T-helper 17 cell (primary cell): ENCODE results near the gene PACRG. TPM values are rescaled to one million over a fixed set of nuclear protein-coding genes. Genes with fewer than 3 reads are reported as not detected.

Experiments used
- ATAC-seq: fragments of 150-1000 bp; cut with Tn5 transposase; 2 replicates; pipeline ENCODE4 v1.10.0; 2021; ENCODE audit warnings: mild to moderate bottlenecking, moderate library complexity
- DNase-seq, 3 donors: peaks; one replicate each; pipeline versions ENCODE4 v3.0.0 to v3.0.0-alpha.2; 2020 to 2021
- H3K9me3 ChIP-seq: one replicate; pipeline ENCODE4 v1.7.0; 2013; ENCODE audit warnings: low read length, mild to moderate bottlenecking; ENCODE audit not compliant: control insufficient read depth, poor library complexity, severe bottlenecking
- H3K27ac Mint-ChIP-seq: one replicate; pipeline ENCODE4 v1.8.0; 2022; ENCODE audit warnings: mild to moderate bottlenecking, moderate library complexity, mixed read lengths
- H3K27me3 Mint-ChIP-seq: one replicate; pipeline ENCODE4 v1.8.0; 2022; ENCODE audit warnings: mixed read lengths
- H3K36me3 Mint-ChIP-seq: one replicate; pipeline ENCODE4 v1.8.0; 2022; ENCODE audit warnings: low read depth, mixed read lengths
- H3K4me1 Mint-ChIP-seq: one replicate; pipeline ENCODE4 v1.8.0; 2022; ENCODE audit warnings: mild to moderate bottlenecking, mixed read lengths
- H3K4me3 Mint-ChIP-seq: one replicate; pipeline ENCODE4 v1.8.0; 2022; ENCODE audit warnings: mild to moderate bottlenecking, moderate library complexity, mixed read lengths
- total RNA-seq, 4 donors: library from RNA in 2 of 4; stranded (reverse) in 2 of 4; gene quantifications; one replicate each; pipeline ENCODE4 v1.2.3 and lab custom pipeline; 2022 to 2026

PACRG gene
- total RNA-seq, 2 donors from 2014 or later, result 1.6 to 2.0 TPM

DNA sequence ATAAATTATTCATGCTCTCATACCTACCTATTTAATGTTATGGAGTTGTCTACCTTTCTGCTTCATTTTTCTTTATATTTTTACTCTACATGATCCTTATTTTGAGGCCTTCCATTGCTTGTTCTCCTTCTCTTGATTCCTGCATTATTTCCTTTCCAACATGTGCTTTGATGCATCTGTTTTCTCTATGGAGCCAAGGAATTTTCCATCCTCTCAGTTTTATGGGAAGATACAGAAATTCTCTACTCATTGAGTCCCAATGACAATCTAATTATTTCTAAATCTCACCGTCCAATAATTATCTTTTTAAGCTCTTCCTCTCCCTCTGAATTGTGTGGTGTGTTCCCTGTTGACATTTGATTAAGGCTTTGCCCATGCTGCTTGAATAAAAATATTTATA, 136.0 kb downstream of the PACRG start:
- H3K4me1 Mint-ChIP-seq, result no peaks in the 10 kb centered on the region
- no peaks in the 10 kb centered on the region for H3K36me3 Mint-ChIP-seq
- H3K27me3 Mint-ChIP-seq, result peaks cover 6% of the 10 kb centered on the region
- DNase-seq (no peak), ATAC-seq (no peak)
- H3K4me3 Mint-ChIP-seq, result no peak overlapping the region
- H3K9me3 ChIP-seq, result no peaks in the 10 kb centered on the region
- H3K27ac Mint-ChIP-seq, result no peak overlapping the region

DNA sequence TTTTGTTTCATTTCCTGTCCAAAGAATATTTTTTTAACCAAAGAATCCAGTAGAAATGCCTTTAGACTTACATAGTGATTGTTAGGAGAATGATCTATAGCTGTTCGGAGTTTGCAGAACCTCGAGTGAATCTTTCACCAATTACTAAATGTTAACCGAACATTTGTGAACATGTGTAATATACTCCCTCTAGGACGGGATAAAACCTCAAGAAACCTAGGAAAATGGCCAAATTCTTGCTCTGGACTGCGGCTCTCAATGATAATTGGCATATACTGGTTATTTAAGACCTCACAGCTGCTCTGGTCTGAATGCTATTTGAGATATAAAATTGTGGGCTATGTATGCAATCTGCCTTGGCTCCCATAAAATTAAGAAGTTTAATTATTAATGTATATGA, 137.1 kb downstream of the PACRG start:
- Mint-ChIP-seq H3K4me1 (no peaks in the 10 kb centered on the region), H3K27ac (no peak overlapping the region), H3K36me3 (no peaks in the 10 kb centered on the region), H3K27me3 (peaks cover 6% of the 10 kb centered on the region), H3K4me3 (no peak overlapping the region)
- no peak for ATAC-seq
- DNase-seq, result no peak
- no peaks in the 10 kb centered on the region for H3K9me3 ChIP-seq

DNA sequence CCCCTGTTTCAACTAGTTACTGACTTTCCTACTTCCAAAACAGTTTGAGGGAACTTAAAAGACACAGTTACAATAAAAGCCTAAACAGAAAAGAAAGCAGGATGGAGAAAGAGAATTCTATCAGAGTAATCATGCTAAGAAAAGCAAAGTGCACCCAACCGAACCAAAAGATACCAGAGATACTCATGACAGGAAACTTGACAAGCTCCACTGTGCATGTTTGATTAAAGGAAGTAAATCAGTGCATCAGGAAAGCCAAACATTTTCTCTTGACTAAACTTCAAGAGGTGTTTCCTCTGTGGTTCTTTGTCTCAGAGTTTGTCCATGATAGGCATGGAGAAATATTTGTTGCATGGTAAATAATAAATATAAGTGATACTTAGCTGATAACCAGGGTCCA, 138.9 kb downstream of the PACRG start:
- Mint-ChIP-seq H3K27ac (no peak overlapping the region), H3K4me3 (no peak overlapping the region), H3K36me3 (no peaks in the 10 kb centered on the region), H3K27me3 (peaks cover 4% of the 10 kb centered on the region), H3K4me1 (no peaks in the 10 kb centered on the region)
- ATAC-seq (no peak), DNase-seq (no peak)
- no peaks in the 10 kb centered on the region for H3K9me3 ChIP-seq

DNA sequence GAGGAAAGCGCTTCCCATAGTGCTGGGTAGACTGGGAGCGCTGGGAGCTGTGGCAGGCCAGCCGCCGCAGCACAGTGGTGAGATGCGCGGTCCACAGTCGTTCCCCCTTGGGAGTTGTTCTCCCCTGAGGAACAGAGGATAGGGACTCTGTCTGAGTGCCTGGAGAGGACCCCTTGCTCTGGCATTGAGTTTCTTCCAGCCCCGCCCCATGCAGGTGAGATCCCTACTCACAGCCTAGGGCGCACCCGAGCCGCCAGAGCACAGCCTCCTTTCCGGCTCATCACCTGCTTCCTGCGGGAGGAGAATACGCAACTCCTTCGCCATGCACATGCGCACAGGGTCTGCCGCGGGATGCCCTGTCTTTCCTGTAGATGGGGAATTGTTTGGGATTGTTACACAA, 140.6 kb downstream of the PACRG start:
- H3K27me3 Mint-ChIP-seq, result no peaks in the 10 kb centered on the region
- H3K9me3 ChIP-seq, result no peaks in the 10 kb centered on the region
- DNase-seq (no peak), ATAC-seq (no peak)
- no peaks in the 10 kb centered on the region for H3K4me1 Mint-ChIP-seq
- H3K27ac Mint-ChIP-seq, result no peak overlapping the region
- H3K4me3 Mint-ChIP-seq, result no peak overlapping the region
- H3K36me3 Mint-ChIP-seq, result no peaks in the 10 kb centered on the region

DNA sequence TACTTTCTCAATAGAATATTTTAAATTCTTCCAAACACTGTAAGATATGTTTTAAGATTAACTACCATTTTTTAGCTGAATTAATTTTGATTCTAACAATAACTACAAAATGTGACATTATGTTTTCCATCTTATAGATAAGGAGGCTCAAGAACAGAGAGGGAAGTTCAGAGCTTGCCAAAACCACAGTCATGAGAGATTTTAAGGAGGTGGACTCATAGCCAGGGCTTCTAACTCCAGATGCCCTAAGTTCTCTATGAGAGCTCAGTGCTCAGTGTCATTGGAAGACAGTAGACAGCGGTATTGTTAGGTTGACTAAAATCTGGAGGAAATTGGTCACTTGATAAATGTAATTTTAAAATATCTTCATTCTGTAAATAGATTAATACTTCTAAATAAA, 144.2 kb downstream of the PACRG start:
- H3K9me3 ChIP-seq, result no peaks in the 10 kb centered on the region
- no peaks in the 10 kb centered on the region for H3K4me1 Mint-ChIP-seq
- H3K27ac Mint-ChIP-seq, result no peak overlapping the region
- H3K4me3 Mint-ChIP-seq, result no peak overlapping the region
- H3K36me3 Mint-ChIP-seq, result no peaks in the 10 kb centered on the region
- H3K27me3 Mint-ChIP-seq, result no peaks in the 10 kb centered on the region
- DNase-seq, result no peak
- no peak for ATAC-seq

DNA sequence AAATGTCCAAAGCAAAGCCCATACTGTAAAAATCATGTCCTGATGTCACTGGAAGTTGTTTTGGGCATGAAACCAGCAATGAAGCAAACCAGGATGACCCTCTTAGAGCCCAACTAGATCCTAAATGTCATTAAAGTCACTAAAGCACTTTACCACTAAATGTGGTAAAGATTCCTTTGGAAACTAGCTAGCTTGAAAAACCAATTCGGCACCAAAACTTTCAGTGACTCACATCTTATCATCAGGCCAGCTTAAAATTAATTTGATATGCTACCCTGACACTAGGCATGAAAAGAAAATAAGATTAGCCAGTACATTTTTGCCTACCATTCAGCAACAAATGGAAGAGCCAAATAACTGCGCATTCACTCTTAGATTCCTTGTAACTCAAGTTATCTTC, 145.8 kb downstream of the PACRG start:
- no peak for ATAC-seq
- H3K36me3 Mint-ChIP-seq, result no peaks in the 10 kb centered on the region

DNA sequence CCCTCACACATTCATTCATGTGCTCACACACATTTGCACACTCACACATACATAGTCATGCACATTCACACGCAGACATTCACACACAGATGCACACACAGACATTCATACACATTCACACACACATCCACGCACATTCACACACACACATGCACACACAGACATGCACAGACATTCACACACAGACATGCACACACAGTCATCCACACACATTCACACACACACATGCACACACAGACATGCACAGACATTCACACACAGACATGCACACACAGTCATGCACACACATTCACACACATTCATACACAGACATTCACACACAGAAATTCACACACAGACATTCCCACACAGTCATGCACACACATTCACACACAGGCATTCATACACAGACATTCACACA, 147.3 kb downstream of the PACRG start:
- Mint-ChIP-seq H3K27me3 (no peaks in the 10 kb centered on the region), H3K36me3 (no peaks in the 10 kb centered on the region), H3K27ac (no peak overlapping the region), H3K4me1 (no peaks in the 10 kb centered on the region), H3K4me3 (no peak overlapping the region)
- DNase-seq, result no peak
- ATAC-seq, result no peak
- no peaks in the 10 kb centered on the region for H3K9me3 ChIP-seq

More for the DNA sequence above, 145.8 kb downstream of the PACRG start:
- no peak for DNase-seq
- no peaks in the 10 kb centered on the region for H3K9me3 ChIP-seq
- Mint-ChIP-seq H3K27ac (no peak overlapping the region), H3K27me3 (no peaks in the 10 kb centered on the region), H3K4me3 (no peak overlapping the region), H3K4me1 (no peaks in the 10 kb centered on the region)

DNA sequence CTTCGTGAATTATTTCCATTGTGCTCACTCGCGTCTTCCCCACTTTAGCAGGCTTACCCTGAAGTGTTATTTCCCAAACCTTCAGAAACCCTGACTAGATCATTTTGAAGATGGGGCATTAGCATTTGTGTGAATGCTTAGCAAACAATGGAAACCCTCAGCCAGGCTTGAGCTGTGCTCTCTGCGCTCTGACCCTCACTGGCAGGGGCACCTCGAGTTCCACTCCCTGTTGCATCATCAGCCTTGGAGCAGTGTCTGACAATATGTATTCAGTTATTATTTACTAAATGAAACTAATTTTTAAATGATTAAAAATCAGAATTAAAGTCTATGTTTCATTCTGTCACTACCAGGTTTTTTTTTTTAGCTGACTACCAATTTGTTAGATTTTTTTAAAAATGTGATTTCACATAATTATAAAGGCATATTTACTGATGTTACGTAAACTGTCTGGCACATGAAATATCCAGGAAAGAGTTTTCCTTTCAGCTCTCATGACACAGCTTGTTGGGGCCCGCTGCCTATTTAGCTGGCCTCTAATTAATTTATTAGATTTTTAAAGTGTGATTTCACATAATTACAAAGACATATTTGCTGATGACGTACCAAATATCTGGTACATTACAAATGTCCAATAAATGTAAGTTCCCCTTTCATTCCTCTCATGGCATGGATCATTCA, 155.2 kb downstream of the PACRG start:
- H3K9me3 ChIP-seq, result no peaks in the 10 kb centered on the region
- Mint-ChIP-seq H3K36me3 (no peaks in the 10 kb centered on the region), H3K4me3 (no peak overlapping the region), H3K27me3 (no peaks in the 10 kb centered on the region), H3K27ac (no peak overlapping the region), H3K4me1 (no peaks in the 10 kb centered on the region)
- DNase-seq (no peak), ATAC-seq (no peak)

DNA sequence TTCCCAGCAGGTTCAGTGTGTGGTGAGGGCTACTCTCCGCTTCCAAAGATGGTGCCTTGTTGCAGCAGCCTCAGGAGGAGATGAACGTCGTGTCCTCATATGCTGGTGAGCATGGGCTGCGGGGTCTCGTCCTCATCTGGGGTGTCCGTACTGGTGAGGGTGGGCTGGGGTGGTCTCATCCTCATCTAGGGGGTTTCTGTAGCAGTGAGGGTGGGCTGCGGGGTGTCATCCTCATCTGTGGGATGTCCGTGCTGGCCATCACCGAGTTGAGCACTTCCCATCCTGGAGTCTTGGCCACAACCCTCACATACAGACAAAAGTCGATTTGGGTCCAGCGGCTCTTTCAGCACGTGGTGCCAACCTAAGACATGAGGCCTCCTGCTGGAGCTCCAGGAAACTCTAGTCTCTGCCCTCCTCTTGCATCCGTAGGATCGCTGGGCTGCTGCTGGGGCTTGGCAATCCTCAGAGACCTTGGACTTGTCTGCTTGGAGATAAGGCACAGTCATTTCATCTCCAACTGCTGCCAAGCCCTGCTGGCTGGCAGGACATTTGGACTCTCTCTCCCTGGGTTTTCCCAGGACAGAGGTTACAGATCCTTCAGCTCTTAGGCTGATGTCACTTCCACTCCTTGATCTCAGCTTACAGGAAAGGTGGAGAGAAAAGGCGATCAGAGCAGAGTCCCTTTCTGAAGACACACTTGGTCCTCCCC, 160.4 kb downstream of the PACRG start:
- Mint-ChIP-seq H3K36me3 (no peaks in the 10 kb centered on the region), H3K27ac (no peak overlapping the region), H3K4me1 (no peaks in the 10 kb centered on the region), H3K4me3 (no peak overlapping the region), H3K27me3 (no peaks in the 10 kb centered on the region)
- ATAC-seq (no peak), DNase-seq (no peak)
- H3K9me3 ChIP-seq, result no peaks in the 10 kb centered on the region

DNA sequence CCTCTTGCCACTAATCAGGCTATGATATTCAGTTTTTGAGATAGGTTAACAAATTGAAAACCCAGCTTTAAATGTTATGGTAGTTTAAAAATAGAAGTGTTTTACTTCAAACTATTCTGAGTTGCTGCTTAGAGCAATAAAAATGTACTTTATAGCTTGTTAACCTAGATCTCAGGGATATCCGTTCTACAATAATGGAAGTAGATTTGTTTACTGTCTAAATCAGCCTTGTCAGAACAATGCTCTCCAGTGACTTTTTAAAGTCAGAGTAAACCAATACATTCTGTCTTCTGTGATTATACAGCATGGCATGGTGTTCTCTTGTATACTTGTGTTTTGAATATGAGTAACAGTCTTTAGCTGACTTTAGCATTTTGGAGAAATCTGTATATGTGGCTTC, 161.5 kb downstream of the PACRG start:
- Mint-ChIP-seq H3K36me3 (no peaks in the 10 kb centered on the region), H3K27ac (no peak overlapping the region), H3K4me1 (no peaks in the 10 kb centered on the region), H3K4me3 (no peak overlapping the region), H3K27me3 (no peaks in the 10 kb centered on the region)
- DNase-seq (no peak), ATAC-seq (no peak)
- H3K9me3 ChIP-seq, result no peaks in the 10 kb centered on the region

DNA sequence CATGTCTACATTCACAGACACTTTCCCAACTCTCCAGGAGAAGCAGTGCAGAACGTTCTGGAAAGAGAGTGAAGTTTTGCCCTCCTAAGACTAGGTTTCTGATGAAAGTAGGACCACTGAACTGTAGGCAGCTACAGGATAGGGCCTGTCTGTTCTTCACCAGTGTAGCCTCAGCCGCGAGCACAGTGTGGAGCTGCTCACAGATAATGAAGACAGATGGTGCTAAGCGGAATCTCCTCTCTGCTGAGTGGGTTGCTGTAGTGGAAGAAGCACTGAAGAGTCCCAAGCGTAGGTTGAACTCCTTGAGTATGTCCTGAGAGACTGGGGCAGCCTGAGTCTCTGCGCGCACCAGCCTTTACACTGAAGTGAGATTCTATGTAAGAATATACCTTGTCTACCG, 170.2 kb downstream of the PACRG start:
- H3K4me1 Mint-ChIP-seq, result no peaks in the 10 kb centered on the region
- H3K27me3 Mint-ChIP-seq, result peaks cover 6% of the 10 kb centered on the region
- H3K27ac Mint-ChIP-seq, result no peak overlapping the region
- H3K4me3 Mint-ChIP-seq, result no peak overlapping the region
- ATAC-seq (no peak), DNase-seq (no peak)
- H3K9me3 ChIP-seq, result no peaks in the 10 kb centered on the region
- no peaks in the 10 kb centered on the region for H3K36me3 Mint-ChIP-seq

DNA sequence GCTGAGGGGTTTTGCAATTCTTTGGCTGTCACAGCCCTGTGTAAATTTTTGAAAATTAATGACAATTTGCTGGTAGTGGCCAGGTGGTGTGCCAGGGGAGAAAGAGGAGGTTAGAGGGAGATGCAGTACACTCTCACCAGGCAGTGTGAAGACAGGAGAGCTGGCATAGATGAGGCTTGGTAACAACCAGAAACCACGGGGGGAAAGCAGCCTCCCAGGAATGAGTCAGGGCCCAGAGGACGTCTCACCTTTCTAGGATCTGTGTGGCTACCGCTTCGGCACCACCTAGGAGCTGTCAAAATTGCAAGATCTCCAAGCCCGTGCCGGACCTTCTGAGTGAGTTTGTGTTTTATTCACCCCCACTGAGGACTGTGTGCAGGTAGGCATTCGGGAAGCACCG, 171.4 kb downstream of the PACRG start:
- Mint-ChIP-seq H3K4me3 (no peak overlapping the region), H3K27me3 (peaks cover 6% of the 10 kb centered on the region), H3K36me3 (no peaks in the 10 kb centered on the region), H3K4me1 (no peaks in the 10 kb centered on the region), H3K27ac (no peak overlapping the region)
- H3K9me3 ChIP-seq, result no peaks in the 10 kb centered on the region
- DNase-seq, result no peak
- ATAC-seq, result no peak

DNA sequence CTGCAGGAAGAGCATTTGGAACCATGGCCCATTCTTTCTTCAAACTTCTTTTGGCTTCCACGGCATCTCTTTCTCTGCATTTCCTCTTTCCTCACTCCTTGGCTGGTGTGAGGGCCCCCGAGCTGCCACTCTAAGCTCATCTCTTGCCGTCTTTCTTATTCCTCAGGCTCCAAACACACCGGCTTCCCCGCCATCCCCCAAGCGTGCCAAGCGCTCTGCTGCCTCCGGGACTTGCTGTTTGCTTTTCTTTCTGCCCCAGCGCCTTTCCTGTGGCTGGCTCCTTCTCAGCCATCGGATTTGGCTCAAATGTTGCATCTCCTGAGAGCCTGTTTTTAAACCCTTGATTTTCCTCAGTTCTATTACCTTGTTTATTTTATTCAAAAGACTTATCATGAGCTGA, 172.7 kb downstream of the PACRG start:
- H3K27ac Mint-ChIP-seq, result no peak overlapping the region
- H3K4me1 Mint-ChIP-seq, result no peaks in the 10 kb centered on the region
- no peaks in the 10 kb centered on the region for H3K36me3 Mint-ChIP-seq
- ATAC-seq, result no peak
- peaks cover 6% of the 10 kb centered on the region for H3K27me3 Mint-ChIP-seq
- DNase-seq, result no peak
- no peaks in the 10 kb centered on the region for H3K9me3 ChIP-seq
- H3K4me3 Mint-ChIP-seq, result no peak overlapping the region

DNA sequence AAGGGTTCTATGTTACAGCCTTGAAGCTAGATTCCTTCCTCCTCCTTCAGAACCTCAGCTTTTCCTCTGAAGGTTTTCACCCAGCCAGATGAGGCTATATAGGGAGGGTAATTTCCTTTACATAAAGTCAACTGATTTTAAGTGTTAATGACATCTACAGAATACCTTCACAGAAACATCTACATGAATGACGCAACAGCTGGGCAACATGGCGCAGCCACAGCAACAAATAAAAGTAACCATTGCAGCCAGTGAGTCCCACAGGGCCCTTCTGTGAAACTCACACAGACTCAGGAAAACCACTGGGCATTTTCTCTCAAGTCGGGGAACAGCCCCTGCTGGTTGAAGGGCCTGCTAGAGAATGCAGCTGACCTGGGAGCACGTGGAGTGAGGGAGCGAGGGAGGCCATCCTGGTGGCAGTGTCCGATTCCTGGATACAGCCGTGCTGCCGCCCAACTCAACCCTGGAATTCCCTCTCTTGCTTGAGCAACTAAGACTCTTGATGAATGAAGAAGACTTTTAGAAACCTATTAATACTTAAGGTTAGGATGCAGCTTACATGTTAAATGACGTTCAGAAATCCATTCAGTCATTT, 176.4 kb downstream of the PACRG start:
- no peaks in the 10 kb centered on the region for H3K9me3 ChIP-seq
- Mint-ChIP-seq H3K27me3 (peaks cover 9% of the 10 kb centered on the region), H3K27ac (no peak overlapping the region), H3K4me3 (no peak overlapping the region), H3K4me1 (no peaks in the 10 kb centered on the region), H3K36me3 (no peaks in the 10 kb centered on the region)
- no peak for ATAC-seq
- no peak for DNase-seq
